HEK293 (cell line): ENCODE measurements around the gene TRIM7.
A peak's percentile ranks its signal among the peaks of the same experiment; 100 is the strongest.

Experiments used
- CTCF ChIA-PET: fragments of 350-600 bp; formaldehyde crosslinking; extraction: SDS; loops from one replicate; lab custom pipeline; 2021; ENCODE audit warnings: antibody characterized with exemption; lab: Yijun Ruan, JAX
- POLR2A ChIA-PET: fragments of 300-600 bp; formaldehyde crosslinking; extraction: SDS; loops from one replicate; lab custom pipeline; 2020; ENCODE audit warnings: antibody characterized with exemption, inconsistent platforms; lab: Yijun Ruan, JAX
- H3K27ac ChIP-seq: fragments of 200-500 bp; sonication (Bioruptor generic); 2 replicates; pipeline ENCODE4 v1.5.1; 2014; ENCODE audit warnings: low read depth, low read length, control low read depth, inconsistent platforms; ENCODE audit errors: extremely low read depth
- H3K36me3 ChIP-seq, 2 experiments: fragments of 200-500 bp in 1 of 2; sonication (Bioruptor generic) in 1 of 2; 1 replicate in 1 of 2; 2 replicates in 1 of 2; pipeline ENCODE4 v1.5.1; 2014 to 2017; ENCODE audit warnings: inconsistent platforms in 2 of 2, low read length in 2 of 2; ENCODE audit not compliant: control insufficient read depth in 2 of 2, insufficient read depth in 1 of 2
- H3K4me1 ChIP-seq: fragments of 200-500 bp; sonication (Bioruptor generic); 2 replicates; pipeline ENCODE4 v1.5.1; 2014; ENCODE audit warnings: mild to moderate bottlenecking, low read length, inconsistent platforms; ENCODE audit not compliant: control insufficient read depth, insufficient read depth
- H3K4me3 ChIP-seq: 2 replicates; pipeline ENCODE4 v1.5.1; 2011; ENCODE audit warnings: low read depth, mild to moderate bottlenecking, control low read depth, low read length, moderate library complexity
- H3K9me3 ChIP-seq: fragments of 200-500 bp; sonication (Bioruptor generic); 2 replicates; pipeline ENCODE4 v1.5.1; 2014; ENCODE audit warnings: low read depth, low read length, inconsistent platforms; ENCODE audit not compliant: control insufficient read depth, insufficient read depth
- EGR2 ChIP-seq: fragments of 450-650 bp; formaldehyde crosslinking; IDR thresholded peaks from 2 replicates; pipeline ENCODE4 v1.5.1; 2016; ENCODE audit warnings: low read depth, missing biosample characterization, missing genetic modification characterization
- GLIS2 ChIP-seq: fragments of 450-650 bp; formaldehyde crosslinking; IDR thresholded peaks from 2 replicates; pipeline ENCODE4 v1.5.1; 2016; ENCODE audit warnings: missing biosample characterization, missing genetic modification characterization
- HOXC10 ChIP-seq: sonication (generic); formaldehyde crosslinking; IDR thresholded peaks from 2 replicates; pipeline ENCODE4 v1.8.1; 2023; ENCODE audit warnings: mild to moderate bottlenecking, missing genetic modification reagents
- KLF1 ChIP-seq: fragments of 450-650 bp; formaldehyde crosslinking; IDR thresholded peaks from 2 replicates; pipeline ENCODE4 v1.5.1; 2016; ENCODE audit warnings: missing biosample characterization, missing genetic modification characterization
- KLF10 ChIP-seq: fragments of 450-650 bp; IDR thresholded peaks from 2 replicates; pipeline ENCODE4 v1.5.1; 2018; ENCODE audit warnings: missing biosample characterization, mild to moderate bottlenecking, missing genetic modification characterization
- OVOL3 ChIP-seq: fragments of 450-650 bp; formaldehyde crosslinking; IDR thresholded peaks from 2 replicates; pipeline ENCODE4 v1.5.1; 2016; ENCODE audit warnings: missing biosample characterization, missing genetic modification characterization
- PRDM1 ChIP-seq: fragments of 450-650 bp; formaldehyde crosslinking; IDR thresholded peaks from 2 replicates; pipeline ENCODE4; 2016; ENCODE audit warnings: missing biosample characterization, missing genetic modification characterization
- SALL2 ChIP-seq: fragments of 450-650 bp; formaldehyde crosslinking; IDR thresholded peaks from 2 replicates; pipeline ENCODE4 v1.5.0; 2017; ENCODE audit warnings: missing biosample characterization, mild to moderate bottlenecking, missing genetic modification characterization, borderline replicate concordance
- SP2 ChIP-seq: fragments of 450-650 bp; formaldehyde crosslinking; IDR thresholded peaks from 2 replicates; pipeline ENCODE4 v1.5.1; 2016; ENCODE audit warnings: missing biosample characterization, missing genetic modification characterization
- WT1 ChIP-seq: fragments of 450-650 bp; formaldehyde crosslinking; IDR thresholded peaks from 2 replicates; pipeline ENCODE4 v1.5.1; 2016; ENCODE audit warnings: missing biosample characterization, missing genetic modification characterization
- ZBTB21 ChIP-seq: fragments of 450-650 bp; formaldehyde crosslinking; IDR thresholded peaks from 2 replicates; pipeline ENCODE4 v1.5.1; 2017; ENCODE audit warnings: missing biosample characterization, missing genetic modification characterization
- ZBTB7A ChIP-seq: fragments of 450-650 bp; formaldehyde crosslinking; IDR thresholded peaks from 2 replicates; pipeline ENCODE4 v1.5.1; 2016; ENCODE audit warnings: low read depth, missing biosample characterization, missing genetic modification characterization
- ZBTB8A ChIP-seq: fragments of 450-650 bp; formaldehyde crosslinking; IDR thresholded peaks from 2 replicates; pipeline ENCODE4 v1.5.1; 2016; ENCODE audit warnings: missing biosample characterization, missing genetic modification characterization
- ZFHX2 ChIP-seq: fragments of 450-650 bp; formaldehyde crosslinking; conservative IDR thresholded peaks from 2 replicates; pipeline ENCODE4 v1.5.1; 2016; ENCODE audit warnings: missing biosample characterization, missing genetic modification characterization
- ZFP69B ChIP-seq: fragments of 450-650 bp; formaldehyde crosslinking; IDR thresholded peaks from 2 replicates; pipeline ENCODE4 v1.5.1; 2016; ENCODE audit warnings: missing biosample characterization, missing genetic modification characterization
- ZNF121 ChIP-seq: fragments of 450-650 bp; formaldehyde crosslinking; IDR thresholded peaks from 2 replicates; pipeline ENCODE4 v1.5.1; 2016; ENCODE audit warnings: missing biosample characterization, missing genetic modification characterization
- ZNF19 ChIP-seq: fragments of 450-650 bp; formaldehyde crosslinking; IDR thresholded peaks from 2 replicates; pipeline ENCODE4; 2016; ENCODE audit warnings: missing biosample characterization, missing genetic modification characterization, low read depth
- ZNF398 ChIP-seq: fragments of 450-650 bp; formaldehyde crosslinking; IDR thresholded peaks from 2 replicates; pipeline ENCODE4 v1.5.1; 2017; ENCODE audit warnings: missing biosample characterization, missing genetic modification characterization
- ZNF416 ChIP-seq: fragments of 450-650 bp; formaldehyde crosslinking; IDR thresholded peaks from 2 replicates; pipeline ENCODE4 v1.5.1; 2016; ENCODE audit warnings: missing biosample characterization, missing genetic modification characterization
- ZNF423 ChIP-seq: fragments of 450-650 bp; formaldehyde crosslinking; IDR thresholded peaks from 2 replicates; pipeline ENCODE4 v1.5.1; 2016; ENCODE audit warnings: missing biosample characterization, missing genetic modification characterization
- ZNF473 ChIP-seq: fragments of 450-650 bp; formaldehyde crosslinking; IDR thresholded peaks from 2 replicates; pipeline ENCODE4 v1.5.1; 2017; ENCODE audit warnings: missing biosample characterization, missing genetic modification characterization
- ZNF488 ChIP-seq: fragments of 450-650 bp; formaldehyde crosslinking; IDR thresholded peaks from 2 replicates; pipeline ENCODE4 v1.5.1; 2016; ENCODE audit warnings: missing biosample characterization, missing genetic modification characterization
- ZNF600 ChIP-seq: fragments of 450-650 bp; formaldehyde crosslinking; IDR thresholded peaks from 2 replicates; pipeline ENCODE4 v1.5.1; 2016; ENCODE audit warnings: missing biosample characterization, missing genetic modification characterization
- ZNF610 ChIP-seq: fragments of 450-650 bp; formaldehyde crosslinking; IDR thresholded peaks from 2 replicates; pipeline ENCODE4 v1.5.1; 2016; ENCODE audit warnings: missing biosample characterization, missing genetic modification characterization, borderline replicate concordance
- ZNF660 ChIP-seq: fragments of 450-650 bp; IDR thresholded peaks from 2 replicates; pipeline ENCODE4 v1.5.1; 2018; ENCODE audit warnings: missing biosample characterization, mild to moderate bottlenecking, missing genetic modification characterization
- ZNF768 ChIP-seq: fragments of 450-650 bp; formaldehyde crosslinking; IDR thresholded peaks from 2 replicates; pipeline ENCODE4 v1.5.1; 2018; ENCODE audit warnings: missing biosample characterization, mild to moderate bottlenecking, missing genetic modification characterization
- ZNF791 ChIP-seq: fragments of 450-650 bp; formaldehyde crosslinking; IDR thresholded peaks from 2 replicates; pipeline ENCODE4 v1.5.1; 2016; ENCODE audit warnings: missing biosample characterization, missing genetic modification characterization
- ZSCAN23 ChIP-seq: fragments of 450-650 bp; formaldehyde crosslinking; IDR thresholded peaks from 2 replicates; pipeline ENCODE4 v1.5.1; 2016; ENCODE audit warnings: missing biosample characterization, missing genetic modification characterization
- TF ChIP-seq, protein P1 (sequence below): fragments of 450-650 bp; formaldehyde crosslinking; IDR thresholded peaks from 2 replicates; pipeline ENCODE4 v1.5.0; 2017; ENCODE audit warnings: missing biosample characterization, missing genetic modification characterization, borderline replicate concordance
- TF ChIP-seq, protein P2 (sequence below): fragments of 450-650 bp; formaldehyde crosslinking; IDR thresholded peaks from 2 replicates; pipeline ENCODE4 v1.5.1; 2016; ENCODE audit warnings: missing biosample characterization, missing genetic modification characterization

The TRIM7 gene

DNA sequence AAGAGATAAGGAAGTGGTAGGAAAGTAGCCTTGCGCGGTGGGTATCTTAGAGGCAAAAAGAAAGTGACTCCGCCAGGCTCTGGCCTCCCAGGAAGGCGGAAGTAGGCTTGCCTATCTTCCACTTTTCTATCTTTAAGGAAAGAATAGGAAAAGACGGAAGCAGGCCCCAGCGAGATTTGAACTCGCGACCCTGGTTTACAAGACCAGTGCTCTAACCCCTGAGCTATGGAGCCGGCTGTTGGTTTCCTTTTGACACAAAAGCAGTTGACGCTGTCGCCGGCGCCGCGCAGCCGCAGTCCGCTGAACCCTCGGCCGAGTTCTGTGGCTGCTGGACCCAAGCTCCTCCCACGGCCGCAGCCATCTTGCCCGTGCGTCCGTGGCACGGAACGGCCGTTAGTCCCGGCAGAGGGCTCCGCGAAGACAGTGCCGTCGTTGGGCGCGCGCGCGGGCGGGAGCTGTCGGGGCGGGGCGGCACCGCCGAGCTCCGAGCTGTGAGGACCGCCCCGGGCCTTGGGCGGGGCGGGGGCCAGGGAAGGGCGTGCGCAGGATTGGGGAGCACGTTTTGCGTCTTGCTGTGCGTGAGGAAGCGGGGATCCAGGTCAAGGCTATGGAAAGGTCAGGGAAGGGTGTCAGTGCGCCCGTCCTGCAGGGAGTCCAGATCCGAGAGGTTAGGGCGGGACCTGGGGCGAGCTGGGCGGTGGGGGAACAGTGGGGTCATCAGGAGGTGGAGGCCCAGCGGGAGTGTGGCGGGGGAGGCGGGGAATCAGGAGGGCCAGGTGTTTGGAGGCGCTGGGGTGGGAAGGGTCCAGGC lies 13.3 kb downstream of the TRIM7 start (continued):
- TF ChIP-seq ZFP69B (tag by site-specific recombination), result 0 out of 2 replicates have a peak, but pooled peaks have one; percentile 25
- TF ChIP-seq ZNF19, result no peak
- TF ChIP-seq, protein P1, sequence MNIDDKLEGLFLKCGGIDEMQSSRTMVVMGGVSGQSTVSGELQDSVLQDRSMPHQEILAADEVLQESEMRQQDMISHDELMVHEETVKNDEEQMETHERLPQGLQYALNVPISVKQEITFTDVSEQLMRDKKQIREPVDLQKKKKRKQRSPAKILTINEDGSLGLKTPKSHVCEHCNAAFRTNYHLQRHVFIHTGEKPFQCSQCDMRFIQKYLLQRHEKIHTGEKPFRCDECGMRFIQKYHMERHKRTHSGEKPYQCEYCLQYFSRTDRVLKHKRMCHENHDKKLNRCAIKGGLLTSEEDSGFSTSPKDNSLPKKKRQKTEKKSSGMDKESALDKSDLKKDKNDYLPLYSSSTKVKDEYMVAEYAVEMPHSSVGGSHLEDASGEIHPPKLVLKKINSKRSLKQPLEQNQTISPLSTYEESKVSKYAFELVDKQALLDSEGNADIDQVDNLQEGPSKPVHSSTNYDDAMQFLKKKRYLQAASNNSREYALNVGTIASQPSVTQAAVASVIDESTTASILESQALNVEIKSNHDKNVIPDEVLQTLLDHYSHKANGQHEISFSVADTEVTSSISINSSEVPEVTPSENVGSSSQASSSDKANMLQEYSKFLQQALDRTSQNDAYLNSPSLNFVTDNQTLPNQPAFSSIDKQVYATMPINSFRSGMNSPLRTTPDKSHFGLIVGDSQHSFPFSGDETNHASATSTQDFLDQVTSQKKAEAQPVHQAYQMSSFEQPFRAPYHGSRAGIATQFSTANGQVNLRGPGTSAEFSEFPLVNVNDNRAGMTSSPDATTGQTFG (tag by site-specific recombination), result no peak
- peak; percentile 21; the same call in 1 of the 2 replicates for TF ChIP-seq EGR2 (tag by site-specific recombination)
- TF ChIP-seq KLF10, result peak; percentile 62; the same call in 1 of the 2 replicates
- TF ChIP-seq ZBTB21 (tag by site-specific recombination), result no peak; the same call in 1 of the 2 replicates
- TF ChIP-seq ZFHX2 (tag by site-specific recombination), result peak; percentile 72
- TF ChIP-seq ZNF768 (tag by site-specific recombination), result no peak
- TF ChIP-seq GLIS2 (tag by site-specific recombination), result peak; percentile 50
- no peak for TF ChIP-seq ZNF791
- TF ChIP-seq ZNF600, result peak; percentile 38
- peak; percentile 92 for TF ChIP-seq ZBTB8A (tag by site-specific recombination)
- peak; percentile 67 for TF ChIP-seq SP2 (tag by site-specific recombination)
- no peak for TF ChIP-seq WT1 (tag by site-specific recombination)
- peak; percentile 94 for TF ChIP-seq KLF1 (tag by site-specific recombination)
- TF ChIP-seq ZNF416 (tag by site-specific recombination), result no peak
- peak; percentile 17; the same call in 1 of the 2 replicates for TF ChIP-seq ZNF610
- no peak for TF ChIP-seq ZNF488 (tag by site-specific recombination)
- peak; percentile 70 for TF ChIP-seq ZNF398
- TF ChIP-seq ZNF660, result peak; percentile 85
- TF ChIP-seq ZBTB7A, result no peak
- TF ChIP-seq ZSCAN23, result 0 out of 2 replicates have a peak, but pooled peaks have one; percentile 44

DNA sequence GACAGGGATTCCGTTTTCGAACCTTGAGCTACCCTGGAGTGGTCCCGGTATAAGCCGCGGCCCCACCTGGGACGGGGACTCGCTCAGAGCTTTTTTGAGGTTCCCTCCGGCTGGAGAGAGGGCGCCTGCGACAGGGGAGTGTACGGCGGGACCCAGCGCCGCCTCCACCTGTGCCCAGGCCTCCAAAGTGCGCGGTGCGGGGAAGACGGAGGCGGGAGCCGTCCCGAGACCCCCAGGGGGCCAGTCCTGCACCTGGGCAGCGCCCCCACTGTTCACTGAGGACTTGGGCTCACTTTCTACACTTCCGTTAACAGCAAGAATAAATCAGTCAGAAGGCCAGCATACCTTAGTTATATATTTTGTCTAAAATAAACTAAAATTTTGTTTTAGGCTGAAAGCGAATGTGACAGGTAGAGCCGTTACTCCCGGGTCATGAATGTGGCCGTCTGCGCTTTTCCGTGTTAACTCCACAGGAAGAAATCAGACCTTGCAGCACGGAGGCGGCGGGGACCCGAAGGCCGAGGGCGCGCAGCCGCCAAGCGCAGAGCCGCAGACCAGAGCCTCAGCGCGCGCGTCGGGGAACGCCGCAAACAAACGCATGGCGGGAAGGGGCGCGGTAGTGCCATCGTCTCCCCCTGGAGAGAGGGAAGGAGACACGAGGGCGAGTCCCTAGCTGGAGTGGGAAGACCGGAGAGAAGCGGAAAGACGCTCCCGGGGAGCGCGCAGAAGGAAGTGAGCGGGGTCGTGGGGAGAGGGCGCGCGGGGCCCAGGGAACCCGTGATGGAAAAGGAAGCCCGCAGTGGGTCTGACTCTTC lies 14.1 kb downstream of the TRIM7 start:
- Histone ChIP-seq H3K4me1 (no peaks in the 10 kb centered on the region), H3K9me3 (no peaks in the 10 kb centered on the region), H3K27ac (peak overlapping the region; percentile 48; the same call in 1 of the 2 replicates), H3K36me3 (no peaks in the 10 kb centered on the region), H3K4me3 (peak overlapping the region; percentile 53)
- ChIA-PET POLR2A (interaction anchor here (0.6 to 6.8 kb wide), 17 partner anchors 9 to 71 kb away, joined by 3 to 86 read pairs (median 5); partner anchors contain the start of genes RACK1, TRIM41, TRIM52 and TRIM7), CTCF (interaction anchor here (0.6 to 4.1 kb wide), 7 partner anchors 13 to 61 kb away, joined by 4 to 27 read pairs (median 4); partner anchors contain the start of genes RACK1 and TRIM7)
- TF ChIP-seq, protein P2, sequence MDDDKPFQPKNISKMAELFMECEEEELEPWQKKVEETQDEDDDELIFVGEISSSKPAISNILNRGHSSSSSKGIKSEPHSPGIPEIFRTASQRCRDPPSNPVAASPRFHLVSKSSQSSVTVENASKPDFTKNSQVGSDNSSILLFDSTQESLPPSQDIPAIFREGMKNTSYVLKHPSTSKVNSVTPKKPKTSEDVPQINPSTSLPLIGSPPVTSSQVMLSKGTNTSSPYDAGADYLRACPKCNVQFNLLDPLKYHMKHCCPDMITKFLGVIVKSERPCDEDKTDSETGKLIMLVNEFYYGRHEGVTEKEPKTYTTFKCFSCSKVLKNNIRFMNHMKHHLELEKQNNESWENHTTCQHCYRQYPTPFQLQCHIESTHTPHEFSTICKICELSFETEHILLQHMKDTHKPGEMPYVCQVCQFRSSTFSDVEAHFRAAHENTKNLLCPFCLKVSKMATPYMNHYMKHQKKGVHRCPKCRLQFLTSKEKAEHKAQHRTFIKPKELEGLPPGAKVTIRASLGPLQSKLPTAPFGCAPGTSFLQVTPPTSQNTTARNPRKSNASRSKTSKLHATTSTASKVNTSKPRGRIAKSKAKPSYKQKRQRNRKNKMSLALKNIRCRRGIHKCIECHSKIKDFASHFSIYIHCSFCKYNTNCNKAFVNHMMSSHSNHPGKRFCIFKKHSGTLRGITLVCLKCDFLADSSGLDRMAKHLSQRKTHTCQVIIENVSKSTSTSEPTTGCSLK, result no peak
- TF ChIP-seq ZNF121 (tag by site-specific recombination), result no peak
- TF ChIP-seq ZNF473 (tag by site-specific recombination), result no peak
- no peak for TF ChIP-seq SALL2
- peak; percentile 79; the same call in 1 of the 2 replicates for TF ChIP-seq PRDM1 (tag by site-specific recombination)
- TF ChIP-seq HOXC10, result no peak
- 0 out of 2 replicates have a peak, but pooled peaks have one; percentile 21 for TF ChIP-seq ZNF423 (tag by site-specific recombination)
- TF ChIP-seq OVOL3 (tag by site-specific recombination), result no peak
